HFF-Myc (cell line): ENCODE results near the gene TNNT3.

Source experiments
- DNase-seq: peaks from one replicate; pipeline ENCODE4 v3.0.0-alpha.2; 2011; ENCODE audit warnings: low read depth; ENCODE audit errors: extremely low read depth
- H3K4me3 ChIP-seq: replicated peaks from 2 replicates; pipeline ENCODE4 v1.5.1; 2011; ENCODE audit warnings: low read depth, mild to moderate bottlenecking, control low read depth, low read length
- TF ChIP-seq, protein P1 (sequence below): IDR thresholded peaks from 2 replicates; pipeline ENCODE4 v1.5.1; 2012; ENCODE audit warnings: mild to moderate bottlenecking, low read depth, low read length, control low read depth; ENCODE audit errors: missing control alignments

Gene TNNT3

GRCh38 chr11:1896468-1896867 is 23.0 kb upstream of the TNNT3 start:
- no peak for DNase-seq
- H3K4me3 ChIP-seq, result no peak overlapping the region
- TF ChIP-seq, protein P1, sequence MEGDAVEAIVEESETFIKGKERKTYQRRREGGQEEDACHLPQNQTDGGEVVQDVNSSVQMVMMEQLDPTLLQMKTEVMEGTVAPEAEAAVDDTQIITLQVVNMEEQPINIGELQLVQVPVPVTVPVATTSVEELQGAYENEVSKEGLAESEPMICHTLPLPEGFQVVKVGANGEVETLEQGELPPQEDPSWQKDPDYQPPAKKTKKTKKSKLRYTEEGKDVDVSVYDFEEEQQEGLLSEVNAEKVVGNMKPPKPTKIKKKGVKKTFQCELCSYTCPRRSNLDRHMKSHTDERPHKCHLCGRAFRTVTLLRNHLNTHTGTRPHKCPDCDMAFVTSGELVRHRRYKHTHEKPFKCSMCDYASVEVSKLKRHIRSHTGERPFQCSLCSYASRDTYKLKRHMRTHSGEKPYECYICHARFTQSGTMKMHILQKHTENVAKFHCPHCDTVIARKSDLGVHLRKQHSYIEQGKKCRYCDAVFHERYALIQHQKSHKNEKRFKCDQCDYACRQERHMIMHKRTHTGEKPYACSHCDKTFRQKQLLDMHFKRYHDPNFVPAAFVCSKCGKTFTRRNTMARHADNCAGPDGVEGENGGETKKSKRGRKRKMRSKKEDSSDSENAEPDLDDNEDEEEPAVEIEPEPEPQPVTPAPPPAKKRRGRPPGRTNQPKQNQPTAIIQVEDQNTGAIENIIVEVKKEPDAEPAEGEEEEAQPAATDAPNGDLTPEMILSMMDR, result no peak

GRCh38 chr11:1896923-1897322 is 22.6 kb upstream of the TNNT3 start:
- no peak for DNase-seq
- TF ChIP-seq, protein P1, result no peak
- H3K4me3 ChIP-seq, result no peak overlapping the region

DNA sequence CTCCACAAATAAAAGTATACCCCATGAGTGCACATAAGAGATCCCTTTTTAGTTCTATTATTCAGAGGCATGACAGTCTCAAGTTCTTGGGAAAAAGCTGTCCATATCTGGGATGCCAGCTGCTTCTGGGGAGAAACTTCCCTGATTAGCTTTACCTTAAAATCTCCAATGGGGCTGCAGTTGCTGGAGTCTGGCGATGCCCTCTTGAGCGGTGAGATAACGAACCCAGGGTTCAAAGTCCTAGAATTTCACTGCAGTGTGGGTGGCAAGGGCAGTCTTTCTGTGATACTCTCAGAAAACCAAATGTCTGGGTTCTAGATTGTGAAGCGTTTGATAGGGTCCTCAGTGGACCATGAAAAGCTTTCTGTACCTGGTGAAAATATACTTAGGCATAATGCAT is 20.4 kb upstream of the TNNT3 start:
- no peak overlapping the region for H3K4me3 ChIP-seq
- DNase-seq, result no peak
- TF ChIP-seq, protein P1, result no peak

- TF ChIP-seq, protein P1, result no peak
- DNase-seq, result no peak
- H3K4me3 ChIP-seq, result no peak overlapping the region
These were observed 19.8 kb upstream of the TNNT3 start for GRCh38 chr11:1899686-1900085.

DNA sequence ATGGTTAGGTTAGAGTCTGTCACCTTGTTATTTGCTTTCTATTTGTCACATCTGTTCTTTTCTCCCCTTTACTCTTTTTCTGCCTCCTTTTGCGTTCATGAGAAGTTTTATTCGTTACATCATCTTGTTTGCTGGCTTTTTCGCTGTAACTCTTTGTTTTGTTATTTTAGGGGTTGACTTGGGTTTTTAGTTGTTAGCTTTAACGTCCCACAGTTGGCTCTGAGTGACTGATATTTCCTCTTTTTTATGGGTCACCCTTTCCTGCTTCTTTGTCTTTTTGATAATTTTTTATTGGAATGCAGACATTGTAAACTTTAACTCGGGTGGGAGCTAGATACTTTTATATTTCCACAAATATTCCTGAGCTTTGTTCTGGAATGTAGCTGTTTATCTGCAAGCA is 13.3 kb upstream of the TNNT3 start:
- no peak for DNase-seq
- no peak overlapping the region for H3K4me3 ChIP-seq
- TF ChIP-seq, protein P1, result no peak

DNA sequence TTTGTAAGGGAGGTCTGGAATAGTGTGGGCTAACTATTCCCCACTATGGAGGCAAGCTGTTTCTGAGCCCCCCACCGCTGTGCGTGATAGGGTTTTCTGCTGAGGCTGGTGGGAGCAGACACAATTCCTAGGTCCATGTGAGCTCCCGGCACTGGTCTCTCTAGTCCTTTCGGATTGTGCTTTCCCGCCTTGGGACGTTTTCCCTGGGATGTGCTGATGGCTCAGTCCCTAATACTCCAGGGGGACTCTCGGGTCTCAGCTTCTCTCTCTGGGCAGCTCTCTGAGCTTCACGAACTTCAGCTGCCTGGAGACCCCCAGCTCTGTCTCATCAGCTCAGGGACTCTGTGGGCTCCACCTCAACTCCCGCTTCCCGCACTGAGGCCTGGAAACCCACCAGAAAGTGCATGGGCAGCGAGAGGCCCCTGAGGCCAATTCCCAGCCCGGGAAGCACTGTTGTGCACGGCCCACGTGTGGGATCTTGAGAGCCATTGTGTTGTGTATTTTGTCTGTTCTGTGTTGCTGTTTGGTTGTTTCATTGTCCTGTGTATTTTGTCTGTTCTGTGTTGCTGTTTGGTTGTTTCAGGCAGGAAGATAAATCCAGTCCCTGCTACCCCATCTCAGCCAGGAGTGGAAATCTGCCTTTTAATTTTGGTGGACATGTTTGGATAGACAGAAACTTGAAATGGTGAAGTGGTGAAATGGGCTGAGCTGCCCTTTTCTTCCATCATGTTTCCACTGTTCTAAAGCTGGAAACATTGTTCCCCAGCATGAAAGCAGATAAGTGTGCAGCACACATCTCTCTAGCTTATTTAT is 12.7 kb upstream of the TNNT3 start:
- no peak for DNase-seq
- TF ChIP-seq, protein P1, result no peak
- H3K4me3 ChIP-seq, result no peak overlapping the region
